Duodenal mucosa (tissue), 2 donors: Measurements from ENCODE around the gene CRELD1.

Experiments used
- H3K27ac ChIP-seq: one replicate; pipeline ENCODE4 v1.7.0; 2013; ENCODE audit warnings: low read depth, low read length
- H3K27me3 ChIP-seq, 2 donors: one replicate each; pipeline ENCODE4 v1.7.0; 2013; ENCODE audit warnings: low read length in 2 of 2, control low read depth in 1 of 2; ENCODE audit not compliant: insufficient read depth in 2 of 2, control insufficient read depth in 1 of 2
- H3K36me3 ChIP-seq, 2 donors: one replicate each; pipeline ENCODE4 v1.7.0; 2013; ENCODE audit warnings: low read length in 2 of 2, control low read depth in 1 of 2; ENCODE audit not compliant: insufficient read depth in 2 of 2, control insufficient read depth in 1 of 2
- H3K4me1 ChIP-seq, 2 donors: one replicate each; pipeline ENCODE4 v1.7.0; 2013; ENCODE audit warnings: low read length in 2 of 2, control low read depth in 1 of 2; ENCODE audit not compliant: insufficient read depth in 2 of 2, control insufficient read depth in 1 of 2
- H3K4me3 ChIP-seq, 2 donors: one replicate each; pipeline ENCODE4 v1.7.0; 2013; ENCODE audit warnings: low read length in 2 of 2, low read depth in 1 of 2
- H3K9ac ChIP-seq, 2 donors: one replicate each; pipeline ENCODE4 v1.7.0; 2013; ENCODE audit warnings: low read length in 2 of 2, low read depth in 1 of 2
- H3K9me3 ChIP-seq, 2 donors: one replicate each; pipeline ENCODE4 v1.7.0; 2013; ENCODE audit warnings: low read length in 2 of 2, control low read depth in 1 of 2; ENCODE audit not compliant: control insufficient read depth in 1 of 2

The CRELD1 gene

DNA sequence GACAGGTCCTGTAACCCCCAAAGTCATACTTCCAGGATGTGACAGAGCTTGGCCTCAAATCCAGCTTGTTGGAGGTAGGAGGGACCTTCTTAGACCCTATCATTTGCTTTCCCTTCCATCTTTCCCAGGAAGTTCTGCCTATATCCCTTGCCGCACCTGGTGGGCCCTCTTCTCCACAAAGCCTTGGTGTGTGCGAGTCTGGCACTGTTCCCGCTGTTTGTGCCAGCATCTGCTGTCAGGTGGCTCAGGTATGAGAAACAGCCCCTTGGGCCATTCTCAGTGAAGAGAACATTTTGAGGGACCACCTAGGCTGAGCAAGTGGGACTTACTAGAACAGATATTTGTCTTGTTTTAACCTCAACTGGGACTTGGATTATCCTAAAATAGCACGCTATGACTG is 29.7 kb upstream of the CRELD1 start:
- no peaks in the 10 kb centered on the region for H3K27me3 ChIP-seq
- H3K9ac ChIP-seq = peak overlapping the region; percentile 86 to 96
- peaks cover 4 to 18% of the 10 kb centered on the region in 2 donors for H3K36me3 ChIP-seq
- H3K27ac ChIP-seq = no peak overlapping the region
- H3K9me3 ChIP-seq = no peaks in the 10 kb centered on the region
- peaks cover 32 to 40% of the 10 kb centered on the region in 2 donors for H3K4me1 ChIP-seq
- H3K4me3 ChIP-seq = peak overlapping the region; percentile 78 to 87

DNA sequence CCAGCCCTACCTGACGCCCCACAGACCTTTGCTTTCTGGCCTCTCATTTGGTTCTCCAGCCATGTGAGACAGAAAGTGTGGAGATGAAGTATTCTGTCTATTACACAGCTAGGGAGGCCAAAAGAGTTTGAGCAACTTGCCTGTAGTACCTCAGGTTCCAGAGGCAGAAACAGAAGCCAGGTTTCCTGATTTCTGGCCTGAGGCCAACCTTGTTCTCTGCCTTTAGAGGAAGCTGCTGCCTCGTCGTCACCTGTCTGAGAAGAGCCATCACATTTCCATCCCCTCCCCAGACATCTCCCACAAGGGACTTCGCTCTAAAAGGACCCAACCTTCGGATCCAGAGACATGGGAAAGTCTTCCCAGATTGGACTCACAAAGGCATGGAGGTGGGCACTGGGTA is 27.2 kb upstream of the CRELD1 start:
- Histone ChIP-seq H3K9me3 (no peaks in the 10 kb centered on the region), H3K36me3 (peaks cover 6 to 43% of the 10 kb centered on the region in 2 donors), H3K27me3 (no peaks in the 10 kb centered on the region), H3K4me3 (no peak overlapping the region), H3K27ac (no peak overlapping the region), H3K9ac (no peak overlapping the region), H3K4me1 (peaks cover 22 to 37% of the 10 kb centered on the region in 2 donors)

DNA sequence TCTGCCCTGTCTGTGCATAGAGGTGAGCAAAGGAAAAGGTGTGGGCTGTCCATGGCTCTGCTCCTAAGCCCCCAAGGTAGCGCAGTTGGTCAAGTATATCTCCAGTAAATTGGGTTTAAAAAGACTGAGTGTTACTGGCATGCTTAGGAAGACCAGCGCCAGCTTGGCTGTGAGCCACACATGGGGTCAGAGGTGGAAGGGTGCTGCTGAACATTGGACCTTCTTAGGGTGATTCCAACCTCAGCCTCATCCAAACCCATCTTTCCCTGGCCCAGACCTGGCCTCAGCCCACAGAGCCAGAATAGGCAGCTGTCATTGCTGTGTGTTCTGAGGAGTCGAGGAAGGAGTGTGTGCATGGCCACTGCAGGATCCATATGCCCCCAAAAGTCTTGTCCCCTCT is 25.3 kb upstream of the CRELD1 start:
- Histone ChIP-seq H3K36me3 (peaks cover 6 to 52% of the 10 kb centered on the region in 2 donors), H3K4me1 (peaks cover 17 to 29% of the 10 kb centered on the region in 2 donors)

DNA sequence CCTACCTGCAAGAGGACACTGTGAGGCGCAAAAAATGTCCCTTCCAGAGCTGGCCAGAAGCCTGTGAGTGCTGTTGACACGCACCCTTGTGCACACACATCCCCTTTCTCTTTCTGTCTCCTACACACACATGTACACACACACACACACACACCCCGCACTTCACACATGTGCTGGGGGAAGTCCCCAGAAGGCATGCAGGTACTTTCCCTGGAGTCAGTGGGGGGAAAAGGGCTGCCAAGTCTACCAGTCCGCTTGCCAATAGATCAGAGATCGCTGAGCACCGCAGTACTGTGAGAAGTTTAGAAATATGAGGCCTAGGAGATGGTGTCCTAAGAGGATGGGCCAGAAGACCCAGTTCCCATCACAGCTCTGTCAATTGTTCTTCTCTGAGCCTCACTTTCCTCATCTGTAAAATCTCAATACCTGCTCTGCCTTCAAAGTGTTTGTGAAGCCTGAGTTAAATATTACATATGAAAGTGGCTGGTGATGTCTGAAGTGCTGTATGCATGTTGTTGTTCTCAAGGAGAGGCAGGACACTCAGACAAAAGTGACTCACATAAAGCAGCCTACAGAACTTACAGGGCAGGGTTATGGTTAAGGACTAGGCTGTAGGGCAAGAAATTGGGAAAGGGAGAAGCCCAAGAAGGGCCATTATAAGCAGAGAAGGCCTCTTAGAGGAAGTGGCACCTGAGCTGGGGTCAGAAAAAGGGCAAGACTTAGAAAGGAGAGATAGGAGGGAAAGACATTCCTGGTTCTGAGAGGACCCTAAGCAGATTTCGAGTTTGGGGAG is 24.2 kb upstream of the CRELD1 start:
- Histone ChIP-seq H3K27me3 (no peaks in the 10 kb centered on the region), H3K9me3 (no peaks in the 10 kb centered on the region), H3K4me1 (peaks cover 27 to 34% of the 10 kb centered on the region in 2 donors), H3K4me3 (no peak overlapping the region), H3K27ac (no peak overlapping the region), H3K36me3 (peaks cover 6 to 52% of the 10 kb centered on the region in 2 donors), H3K9ac (no peak overlapping the region)

More for the DNA sequence above, 25.3 kb upstream of the CRELD1 start:
- H3K4me3 ChIP-seq = no peak overlapping the region
- no peak overlapping the region for H3K9ac ChIP-seq
- no peaks in the 10 kb centered on the region for H3K9me3 ChIP-seq
- H3K27ac ChIP-seq = no peak overlapping the region
- no peaks in the 10 kb centered on the region for H3K27me3 ChIP-seq

DNA sequence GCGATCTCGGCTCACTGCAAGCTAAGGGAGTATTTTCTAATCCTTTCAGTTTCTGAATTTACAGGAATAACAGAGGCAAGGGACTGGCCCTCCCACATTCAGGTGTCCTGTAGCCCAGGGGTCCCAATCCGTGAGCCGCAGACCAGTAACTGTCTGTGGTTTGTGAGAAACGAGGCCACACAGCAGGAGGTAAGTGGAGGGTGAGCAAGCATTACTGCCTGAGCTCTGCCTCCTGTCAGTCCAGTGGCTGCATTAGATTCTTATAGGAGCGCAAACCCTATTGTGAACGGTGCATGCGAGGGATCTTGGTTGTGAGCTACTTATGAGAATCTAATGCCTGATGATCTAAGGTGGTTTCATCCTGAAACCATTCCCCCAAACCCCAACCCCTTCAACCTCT is 21.8 kb upstream of the CRELD1 start:
- Histone ChIP-seq H3K27me3 (no peaks in the 10 kb centered on the region), H3K27ac (no peak overlapping the region)

DNA sequence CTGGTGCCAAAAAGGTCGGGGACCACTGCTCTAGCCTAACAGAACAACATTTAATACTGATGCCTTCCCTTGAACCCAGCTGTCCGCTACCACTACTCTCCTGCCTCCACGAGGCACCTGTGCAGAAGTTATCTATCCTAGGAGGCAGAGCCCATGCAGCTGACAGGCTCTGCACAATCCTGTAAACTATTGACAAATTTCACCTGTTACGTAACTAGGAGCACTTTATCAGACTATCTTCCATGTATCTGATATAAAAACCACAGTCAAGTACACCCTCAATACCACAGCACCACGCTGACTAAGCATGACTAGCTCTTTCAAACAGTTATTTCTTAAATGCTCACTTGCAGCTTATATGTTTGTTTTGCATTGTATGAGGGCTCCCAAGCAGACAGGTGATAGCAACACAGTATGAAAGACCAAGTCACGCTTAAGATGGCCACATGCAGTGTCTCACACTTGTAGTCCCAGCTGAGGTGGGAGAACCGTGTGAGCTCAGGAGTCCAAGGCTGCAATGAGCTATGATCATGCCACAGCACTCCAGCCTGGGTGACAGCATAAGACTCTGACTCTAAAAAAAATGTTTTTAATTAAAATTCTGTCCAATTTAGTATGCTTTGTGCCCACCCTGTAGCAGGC is 21.2 kb upstream of the CRELD1 start:
- Histone ChIP-seq H3K27me3 (no peaks in the 10 kb centered on the region), H3K9ac (no peak overlapping the region), H3K9me3 (no peaks in the 10 kb centered on the region), H3K27ac (no peak overlapping the region), H3K4me1 (peaks cover 46 to 56% of the 10 kb centered on the region in 2 donors), H3K36me3 (peaks cover 2 to 43% of the 10 kb centered on the region in 2 donors), H3K4me3 (no peak overlapping the region)

More for the DNA sequence above, 21.8 kb upstream of the CRELD1 start:
- Histone ChIP-seq H3K4me1 (peaks cover 46 to 53% of the 10 kb centered on the region in 2 donors), H3K9ac (no peak overlapping the region), H3K4me3 (no peak overlapping the region), H3K9me3 (no peaks in the 10 kb centered on the region), H3K36me3 (peaks cover 4 to 46% of the 10 kb centered on the region in 2 donors)

DNA sequence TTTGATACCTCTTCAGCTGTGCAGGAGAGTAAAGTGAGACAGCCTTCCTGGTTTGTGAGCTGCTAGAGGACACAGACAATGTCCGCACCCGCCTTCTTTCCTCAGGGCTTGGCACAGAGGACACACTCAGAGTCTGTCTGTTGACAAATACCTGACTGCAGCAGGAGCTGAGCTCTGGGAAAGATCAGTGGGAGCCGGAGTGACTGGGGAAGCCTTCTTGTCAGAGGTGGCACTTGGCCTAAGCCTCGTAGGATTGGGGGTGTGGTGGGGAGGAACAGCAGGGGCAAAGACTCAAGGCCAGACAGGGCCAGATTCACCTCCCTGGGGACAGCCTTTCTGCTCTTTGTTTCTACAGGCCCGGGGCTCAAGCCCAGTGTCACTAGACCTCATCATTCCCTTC is 20.0 kb upstream of the CRELD1 start:
- H3K9ac ChIP-seq = peak overlapping the region in 1 of 2 donors; percentile 32
- H3K27ac ChIP-seq = no peak overlapping the region

DNA sequence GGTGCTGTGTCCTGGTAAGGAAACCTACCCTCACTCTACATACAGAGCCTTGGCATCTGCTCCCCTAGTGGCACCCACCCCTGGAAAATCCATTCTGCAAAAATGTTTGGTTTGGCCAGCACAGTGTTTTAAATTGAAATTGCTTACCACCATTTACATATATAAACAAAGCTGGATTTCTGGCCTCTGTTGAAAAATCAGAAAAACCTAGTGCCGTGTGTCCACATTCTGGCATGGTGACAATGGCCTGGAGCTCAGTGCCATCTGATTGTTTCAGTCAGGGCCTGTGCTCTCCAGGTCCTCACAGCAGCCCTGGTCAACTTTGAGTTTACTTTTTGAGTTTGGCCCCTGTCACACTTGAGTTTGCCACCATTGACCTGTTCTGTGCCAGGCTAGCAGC is 19.6 kb upstream of the CRELD1 start:
- H3K27ac ChIP-seq = no peak overlapping the region
- H3K4me3 ChIP-seq = no peak overlapping the region
- H3K27me3 ChIP-seq = no peaks in the 10 kb centered on the region
- H3K9me3 ChIP-seq = no peaks in the 10 kb centered on the region
- H3K36me3 ChIP-seq = peaks cover 2 to 33% of the 10 kb centered on the region in 2 donors
- H3K9ac ChIP-seq = peak overlapping the region in 1 of 2 donors; percentile 4
- H3K4me1 ChIP-seq = peaks cover 46 to 50% of the 10 kb centered on the region in 2 donors

More for the DNA sequence above, 20.0 kb upstream of the CRELD1 start:
- Histone ChIP-seq H3K9me3 (no peaks in the 10 kb centered on the region), H3K27me3 (no peaks in the 10 kb centered on the region), H3K36me3 (peaks cover 2 to 37% of the 10 kb centered on the region in 2 donors), H3K4me3 (no peak overlapping the region), H3K4me1 (peaks cover 46 to 54% of the 10 kb centered on the region in 2 donors)

DNA sequence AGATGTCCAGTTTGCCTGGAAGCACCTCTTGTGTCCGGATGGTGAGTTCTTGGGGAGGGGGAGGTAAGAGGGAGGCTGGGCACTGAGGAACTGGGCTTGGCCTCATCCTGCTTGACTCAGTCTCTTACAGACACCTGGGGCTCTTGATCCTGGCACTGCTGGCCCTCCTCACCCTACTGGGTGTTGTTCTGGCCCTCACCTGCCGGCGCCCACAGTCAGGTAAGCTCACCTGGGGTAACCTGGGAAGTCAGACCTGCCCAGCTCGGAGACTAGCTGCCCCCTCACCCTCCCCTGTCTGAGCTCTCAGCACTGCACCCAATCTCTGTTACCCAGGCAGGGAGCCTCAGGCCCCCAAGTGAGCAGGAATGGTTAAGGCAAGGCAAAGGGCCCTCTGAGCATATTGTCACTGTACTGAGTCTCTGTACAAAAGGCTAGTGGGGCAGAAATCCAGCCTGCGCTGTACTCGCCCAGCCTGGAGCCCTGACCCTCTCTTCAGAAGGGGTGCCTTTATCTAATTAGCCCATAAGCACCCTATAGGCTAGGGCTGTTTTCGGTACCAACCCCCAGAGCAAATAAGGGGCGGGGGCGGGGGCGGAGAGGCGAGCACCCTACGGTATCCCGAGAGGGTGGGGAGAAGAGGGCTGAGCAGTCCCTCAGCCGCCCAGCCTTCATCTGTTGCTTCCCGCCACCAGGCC is 18.9 kb upstream of the CRELD1 start:
- Histone ChIP-seq H3K4me3 (peak overlapping the region; percentile 61 to 63), H3K27me3 (no peaks in the 10 kb centered on the region), H3K9ac (peak overlapping the region; percentile 53 to 70), H3K27ac (peak overlapping the region; percentile 71), H3K4me1 (peaks cover 46 to 48% of the 10 kb centered on the region in 2 donors), H3K36me3 (peaks cover under 1 to 26% of the 10 kb centered on the region in 2 donors), H3K9me3 (no peaks in the 10 kb centered on the region)
